CD4-positive, alpha-beta T cell treated with Interleukin-6 at 100 ng/mL for 8 hours (primary cell): Measurements from ENCODE around the gene LRP5.
"Not testable (repeated sequence)": the region's sequence is repeated elsewhere in the genome, so short reads cannot be mapped to it uniquely, and the experiment has no call there.

Experiments
- DNase-seq: peaks from one replicate; pipeline ENCODE4 v3.0.0-alpha.2; 2020; ENCODE audit warnings: mixed read lengths, low spot score

LRP5 gene

DNA sequence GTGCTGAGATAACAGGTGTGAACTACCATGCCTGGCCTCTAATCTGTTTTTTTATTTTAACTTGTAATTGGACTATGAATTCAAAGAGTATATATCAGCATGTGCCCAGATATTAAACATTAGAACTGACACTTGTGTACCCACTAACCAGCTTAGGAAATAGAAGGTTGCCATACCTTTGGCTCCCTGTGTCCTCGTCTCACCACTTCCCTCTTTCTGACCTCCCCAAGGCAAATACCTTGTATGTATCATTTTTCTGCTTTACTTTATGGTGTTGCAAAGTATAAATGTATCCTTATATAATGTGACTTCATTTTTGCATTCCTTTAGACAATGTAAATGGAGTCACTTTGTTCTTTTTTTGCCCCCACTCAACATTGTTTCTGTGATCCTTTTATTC is 157.3 kb downstream of the LRP5 start:
- DNase-seq, result no peak

GRCh38 chr11:68470304-68470811 is 158.0 kb downstream of the LRP5 start:
- no peak for DNase-seq

DNA sequence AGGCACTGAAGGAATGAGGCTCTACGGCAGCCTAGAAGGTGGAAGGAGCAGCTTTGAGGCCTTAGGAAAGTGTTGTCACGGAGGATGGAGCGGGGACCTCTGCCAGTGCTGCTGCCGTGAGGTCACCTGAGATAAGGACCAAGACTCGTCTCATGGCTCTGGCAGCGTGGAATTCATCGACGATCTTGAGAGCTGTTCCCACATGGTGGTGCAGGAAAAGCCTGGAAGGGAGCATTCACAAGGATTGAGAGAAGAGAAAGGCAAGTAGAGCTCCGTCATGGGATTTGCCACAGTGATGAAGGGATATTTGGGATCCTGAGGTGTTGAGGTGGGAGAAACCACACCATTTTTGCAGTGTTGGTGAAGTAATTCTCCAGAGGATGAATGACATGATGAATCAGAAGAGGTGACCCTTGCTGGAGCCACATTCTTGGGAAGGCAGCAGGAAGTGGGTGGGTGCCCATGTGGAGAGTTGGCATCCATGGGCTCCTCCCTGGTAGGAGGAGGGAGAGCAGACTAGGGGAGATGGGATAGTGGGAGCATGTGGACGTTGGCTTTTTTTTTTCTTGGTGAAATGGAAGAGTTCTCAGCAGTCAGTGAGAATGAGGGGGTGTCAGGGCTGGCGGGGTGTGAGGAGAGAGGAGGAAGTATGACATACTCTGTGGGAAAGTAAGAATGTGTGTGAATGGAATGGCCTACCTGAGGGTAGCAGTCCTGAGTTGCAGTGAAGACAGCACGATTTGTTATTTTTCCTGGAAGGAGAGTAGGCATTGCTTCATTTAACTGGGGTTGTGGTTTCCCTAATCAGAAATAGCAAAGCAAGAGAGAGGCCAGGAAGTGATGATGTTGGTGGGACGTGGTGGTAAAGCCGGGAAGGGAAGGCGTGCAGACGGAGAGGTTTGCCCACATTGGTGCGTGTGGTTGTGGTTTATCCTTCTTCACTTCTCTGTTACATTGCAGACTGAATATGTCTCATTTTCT is 159.3 kb downstream of the LRP5 start:
- DNase-seq, result peak; percentile 54

- DNase-seq, result no peak
These were observed 160.4 kb downstream of the LRP5 start for GRCh38 chr11:68472778-68473177.

GRCh38 chr11:68473693-68474092 is 161.3 kb downstream of the LRP5 start:
- no peak for DNase-seq

- not testable (repeated sequence) for DNase-seq
These were observed 163.2 kb downstream of the LRP5 start for GRCh38 chr11:68475626-68476025.

GRCh38 chr11:68479390-68479789 is 167.0 kb downstream of the LRP5 start:
- no peak for DNase-seq

GRCh38 chr11:68480193-68480592 is 167.8 kb downstream of the LRP5 start:
- DNase-seq, result no peak

- no peak for DNase-seq
These were observed 168.6 kb downstream of the LRP5 start for GRCh38 chr11:68480852-68481510.

DNA sequence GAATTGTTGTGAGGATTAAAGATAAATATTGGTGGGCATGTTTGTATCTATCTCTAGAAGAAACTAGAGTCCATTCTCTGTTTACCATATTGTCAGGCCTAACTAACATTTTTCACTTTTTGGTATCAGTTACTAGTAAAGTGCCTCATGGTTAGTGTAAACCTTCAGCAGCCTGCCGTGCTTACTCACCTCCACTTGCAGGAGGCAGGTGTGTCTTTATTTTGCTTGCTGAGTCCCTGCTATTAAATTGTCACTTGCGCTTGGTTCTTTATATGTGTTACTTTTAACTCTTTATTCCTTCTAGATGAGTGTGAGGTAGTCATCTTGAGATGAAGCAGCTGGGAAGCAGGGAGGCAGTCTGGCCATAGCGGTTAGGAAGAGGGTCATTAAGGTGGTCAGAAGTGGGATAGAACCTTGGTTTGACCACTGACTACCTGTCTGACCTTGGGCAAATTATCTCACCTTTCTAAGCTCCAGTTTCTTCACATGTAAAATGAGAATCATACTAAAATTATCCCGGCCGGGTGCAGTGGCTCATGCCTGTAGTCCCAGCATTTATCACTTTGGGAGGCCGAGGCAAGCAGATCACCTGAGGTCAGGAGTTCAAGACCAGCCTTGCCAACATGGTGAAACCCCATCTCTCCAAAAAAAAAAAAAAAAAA is 169.3 kb downstream of the LRP5 start:
- DNase-seq, result no peak

DNA sequence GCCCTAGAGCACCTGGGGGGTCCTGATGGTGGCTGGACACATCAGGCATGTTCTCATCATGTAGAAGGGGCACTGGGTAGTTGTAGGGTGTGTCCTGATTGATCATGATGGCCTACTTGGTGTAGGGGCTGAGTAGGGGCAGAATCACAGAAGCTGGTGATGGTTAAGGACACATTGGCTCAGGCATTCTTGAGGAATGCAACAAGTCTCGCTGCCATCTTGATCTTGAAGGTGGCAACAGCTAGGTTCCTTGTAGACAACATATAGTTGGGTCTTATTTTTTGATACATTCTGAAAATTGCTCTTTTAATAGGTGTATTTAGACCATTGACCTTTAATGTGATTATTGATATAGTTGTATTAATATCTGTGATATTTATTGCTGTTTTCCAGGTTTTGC is 176.2 kb downstream of the LRP5 start:
- no peak for DNase-seq

- no peak for DNase-seq
These were observed 182.9 kb downstream of the LRP5 start for GRCh38 chr11:68495220-68495729.

DNA sequence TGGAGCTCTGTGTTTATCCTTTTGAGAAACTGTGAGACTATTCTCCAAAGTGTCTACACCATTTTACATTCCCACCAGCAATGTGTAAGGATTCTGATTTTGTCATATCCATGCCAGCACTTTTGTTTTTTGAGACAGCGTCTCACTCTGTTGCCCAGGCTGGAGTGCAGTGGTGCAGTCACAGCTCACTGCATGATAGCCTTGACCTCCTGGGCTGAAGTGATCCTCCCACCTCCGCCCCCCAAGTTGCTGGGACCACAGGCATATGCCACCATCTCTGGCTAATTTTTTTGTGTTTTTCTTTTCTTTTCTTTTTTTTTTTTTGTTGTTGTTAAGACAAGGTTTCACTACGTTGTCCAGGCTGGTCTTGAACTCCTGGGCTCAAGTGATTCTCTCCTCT is 183.5 kb downstream of the LRP5 start:
- no peak for DNase-seq

GRCh38 chr11:68497761-68498160 is 185.4 kb downstream of the LRP5 start:
- DNase-seq, result no peak

DNA sequence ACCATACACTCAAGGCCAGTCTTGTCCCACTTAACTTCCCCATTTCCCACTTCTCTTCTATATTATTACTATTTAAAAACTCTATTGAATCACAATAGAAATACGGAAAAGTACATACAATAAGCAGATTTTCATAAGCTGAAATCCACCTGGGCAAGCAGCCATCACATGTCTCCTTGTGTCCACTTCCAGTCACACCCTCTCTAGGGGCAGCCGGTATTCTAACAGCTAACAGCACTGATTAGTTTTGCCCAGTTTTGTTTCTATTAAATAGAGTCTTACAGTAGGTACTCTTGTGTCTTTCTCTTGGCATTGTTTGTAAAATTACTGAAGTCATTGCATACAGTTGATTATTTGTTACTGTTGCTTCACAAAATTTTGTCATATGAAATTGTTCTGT is 185.9 kb downstream of the LRP5 start:
- no peak for DNase-seq
